HG02759 (cell line): Measurements from ENCODE around the gene LTBP1.

ENCODE experiments used
- ATAC-seq: cut with Tn5 transposase; IDR thresholded peaks from one replicate; pipeline ENCODE4 v1.9.1; 2021; ENCODE audit warnings: mild to moderate bottlenecking, moderate library complexity; ENCODE audit not compliant: unreplicated experiment

LTBP1 gene

GRCh38 chr2:33288011-33288410, 341.3 kb downstream of the LTBP1 start:
- no peak for ATAC-seq

GRCh38 chr2:33289961-33290360, 343.2 kb downstream of the LTBP1 start:
- no peak for ATAC-seq

GRCh38 chr2:33291278-33292013, 344.7 kb downstream of the LTBP1 start:
- ATAC-seq, result no peak

- ATAC-seq, result no peak
These were observed 345.3 kb downstream of the LTBP1 start for GRCh38 chr2:33292063-33292462.

GRCh38 chr2:33292981-33293595, 346.3 kb downstream of the LTBP1 start:
- no peak for ATAC-seq

- ATAC-seq, result no peak
These were observed 351.5 kb downstream of the LTBP1 start for GRCh38 chr2:33298233-33298632.

- ATAC-seq, result no peak
These were observed 354.6 kb downstream of the LTBP1 start for GRCh38 chr2:33301355-33301754.

- ATAC-seq, result no peak
These were observed 355.6 kb downstream of the LTBP1 start for GRCh38 chr2:33302348-33302747.

GRCh38 chr2:33304032-33304864, 357.5 kb downstream of the LTBP1 start:
- ATAC-seq, result no peak

GRCh38 chr2:33307659-33308270, 361.0 kb downstream of the LTBP1 start:
- ATAC-seq, result no peak

- no peak for ATAC-seq
These were observed 365.6 kb downstream of the LTBP1 start for GRCh38 chr2:33312355-33312754.

GRCh38 chr2:33313039-33313438, 366.3 kb downstream of the LTBP1 start:
- ATAC-seq, result no peak

GRCh38 chr2:33314541-33314940, 367.8 kb downstream of the LTBP1 start:
- ATAC-seq, result no peak

- ATAC-seq, result no peak
These were observed 369.6 kb downstream of the LTBP1 start for GRCh38 chr2:33316328-33316727.

GRCh38 chr2:33317369-33318007, 370.7 kb downstream of the LTBP1 start:
- ATAC-seq, result no peak

GRCh38 chr2:33318456-33318855, 371.7 kb downstream of the LTBP1 start:
- no peak for ATAC-seq

- no peak for ATAC-seq
These were observed 373.8 kb downstream of the LTBP1 start for GRCh38 chr2:33320573-33320972.

GRCh38 chr2:33321236-33321771, 374.6 kb downstream of the LTBP1 start:
- ATAC-seq, result peak; percentile 72

- ATAC-seq, result no peak
These were observed 375.2 kb downstream of the LTBP1 start for GRCh38 chr2:33321876-33322483.

GRCh38 chr2:33322612-33323011, 375.9 kb downstream of the LTBP1 start:
- no peak for ATAC-seq
